ENCODE results near the gene ABAT.

GRCh38 chr16:8785408-8785807 lies 111.0 kb downstream of the ABAT start:
- TF ChIP-seq CTCF (IDR thresholded peaks at IDR 0.05) (no peak), POLR2A (IDR thresholded peaks at IDR 0.05) (no peak)
